GM12878 (cell line): ENCODE measurements around the gene IL4I1. TPM values are rescaled to one million over a fixed set of nuclear protein-coding genes. Genes with fewer than 3 reads are reported as not detected.
A peak's percentile ranks its signal among the peaks of the same experiment; 100 is the strongest.

ENCODE experiments used
- ATAC-seq: fragments of 200-7000 bp; cut with Tn5 transposase; 3 replicates; pipeline ENCODE4 v1.9.1; 2020; ENCODE audit warnings: mild to moderate bottlenecking, moderate library complexity
- BruUV-seq: library from RNA; stranded (reverse); fragments of 400-500 nt; replicated peaks from 2 replicates; lab custom pipeline; 2021; lab: Mats Ljungman, UMichigan
- CTCF ChIA-PET: fragments of 300-600 bp; sonication (Branson Sonifier 250); formaldehyde crosslinking; extraction: SDS; loops from one replicate; lab custom pipeline; 2021; ENCODE audit warnings: inconsistent platforms; lab: Yijun Ruan, JAX
- POLR2A ChIA-PET: fragments of 350-600 bp; formaldehyde crosslinking; extraction: SDS; loops from one replicate; lab custom pipeline; 2021; ENCODE audit warnings: inconsistent platforms; lab: Charles Lee
- RAD21 ChIA-PET: fragments of 300-600 bp; sonication (Branson Sonifier 250); formaldehyde crosslinking; loops from one replicate; lab custom pipeline; 2023; ENCODE audit warnings: antibody characterized with exemption; ENCODE audit not compliant: unreplicated experiment; lab: Charles Lee
- SMC1A ChIA-PET: fragments of 300-600 bp; sonication (Branson Sonifier 250); formaldehyde crosslinking; loops from one replicate; lab custom pipeline; 2023; ENCODE audit not compliant: unreplicated experiment, uncharacterized antibody; lab: Charles Lee
- DNase-seq: peaks from one replicate; pipeline ENCODE4 v3.0.0-alpha.2; 2011; ENCODE audit warnings: low read depth, low spot score
- FAIRE-seq: peaks from 3 replicates; lab custom pipeline; 2011; peaks lifted over from hg19 to GRCh38; lab: Jason Lieb, UNC
- H2AFZ ChIP-seq: 2 replicates; pipeline ENCODE4 v1.6.0; 2011; ENCODE audit warnings: low read depth, low read length, control low read depth; ENCODE audit not compliant: control insufficient read depth
- H3K27ac ChIP-seq: 2 replicates; pipeline ENCODE4 v1.5.1; 2011; ENCODE audit warnings: control low read depth; ENCODE audit not compliant: control insufficient read depth, insufficient read depth
- H3K27me3 ChIP-seq, 2 experiments: replicated peaks in 1 of 2; 2 replicates each; pipeline versions ENCODE4 v1.6.0 to v1.6.1; 2011; ENCODE audit warnings: low read length in 1 of 2; ENCODE audit not compliant: control insufficient read depth in 2 of 2, insufficient read depth in 2 of 2
- H3K36me3 ChIP-seq, 2 experiments: 2 replicates each; pipeline ENCODE4 v1.5.1; 2011; ENCODE audit warnings: low read length in 1 of 2; ENCODE audit not compliant: control insufficient read depth in 2 of 2, insufficient read depth in 2 of 2
- H3K4me1 ChIP-seq: 2 replicates; pipeline ENCODE4 v1.6.1; 2011; ENCODE audit warnings: mild to moderate bottlenecking, low read length, moderate library complexity, mixed read lengths; ENCODE audit not compliant: control insufficient read depth, insufficient read depth
- H3K4me2 ChIP-seq: 2 replicates; pipeline ENCODE4 v1.6.0; 2011; ENCODE audit warnings: control low read depth; ENCODE audit not compliant: control insufficient read depth, insufficient read depth
- H3K4me3 ChIP-seq: fragments of 200-600 bp; sonication (generic); 2 replicates; pipeline ENCODE4 v1.5.1; 2016
- H3K79me2 ChIP-seq: 2 replicates; pipeline ENCODE4 v1.6.0; 2011; ENCODE audit warnings: low read length; ENCODE audit not compliant: control insufficient read depth, insufficient read depth
- H3K9ac ChIP-seq: 2 replicates; pipeline ENCODE4 v1.8.0; 2011; ENCODE audit warnings: low read length, control low read depth, mixed read lengths; ENCODE audit not compliant: control insufficient read depth, insufficient read depth
- H3K9me3 ChIP-seq: replicated peaks from 3 replicates; pipeline ENCODE4 v1.5.1; 2011; ENCODE audit warnings: mild to moderate bottlenecking, low read length; ENCODE audit not compliant: control insufficient read depth, insufficient read depth
- H4K20me1 ChIP-seq: 2 replicates; pipeline ENCODE4 v1.6.0; 2011; ENCODE audit not compliant: control insufficient read depth, insufficient read depth
- CHD1 ChIP-seq: IDR thresholded peaks from 2 replicates; pipeline ENCODE4 v1.6.1; 2012; ENCODE audit warnings: low read depth, low read length, improper control_type of control experiment
- MEF2A ChIP-seq: IDR thresholded peaks from 2 replicates; pipeline ENCODE4 v1.6.1; 2011; ENCODE audit warnings: low read depth, mild to moderate bottlenecking, low read length, moderate library complexity; ENCODE audit not compliant: insufficient read depth
- POLR2A ChIP-seq: IDR thresholded peaks from 2 replicates; pipeline ENCODE4 v1.6.1; 2011; ENCODE audit warnings: low read depth, mild to moderate bottlenecking, low read length
- RAD21 ChIP-seq: IDR thresholded peaks from 2 replicates; pipeline ENCODE4 v1.6.1; 2011; ENCODE audit warnings: mild to moderate bottlenecking, low read depth, low read length, moderate library complexity; ENCODE audit not compliant: insufficient read depth
- ZNF217 ChIP-seq: fragments of 450-650 bp; IDR thresholded peaks from 2 replicates; pipeline ENCODE4 v1.6.1; 2017; ENCODE audit warnings: antibody characterized with exemption, mild to moderate bottlenecking
- WGBS: methylation state at CpG from one replicate; pipeline ENCODE4 v1.1.6; 2016; ENCODE audit warnings: low lambda C conversion rate; ENCODE audit not compliant: insufficient replicate concordance, insufficient coverage; ENCODE audit errors: missing lambda C conversion rate; 5-methylcytosine and 5-hydroxymethylcytosine counted together
- in situ Hi-C: fragments of 300-500 bp; cut with MboI; formaldehyde crosslinking; loops from 9 replicates; pipeline ENCODE4 v1.14.3; 2018; ENCODE audit warnings: mixed read lengths
- intact Hi-C: fragments of 100-400 bp; cut with micrococcal nuclease; formaldehyde crosslinking; loops from one replicate; pipeline ENCODE4 v1.14.2; 2022; ENCODE audit not compliant: unreplicated experiment
- polyA plus RNA-seq, 11 experiments: library from polyadenylated mRNA; depleted of rRNA in 4 of 11; unstranded in 6 of 11; stranded (reverse) in 5 of 11; fragments of >200 nt; fragmentation: Nextera tagmentation in 4 of 11; fragmentation: Illumina TruSeq in 1 of 11; extraction: Ambion mirVana in 4 of 11; extraction: Trizol in 1 of 11; gene quantifications; 1 replicate in 1 of 11; 2 replicates in 10 of 11; pipeline versions ENCODE4 v1.2.1 to v1.2.3, GENCODE V29; 2011 to 2016; ENCODE audit warnings: inconsistent platforms in 2 of 11, missing spikeins in 2 of 11, low read depth in 1 of 11
- total RNA-seq, 4 experiments: library from RNA; depleted of rRNA in 3 of 4; stranded (reverse); fragments of >200 nt in 3 of 4; fragmentation: Illumina TruSeq in 1 of 4; extraction: Trizol in 1 of 4; gene quantifications; 2 replicates each; pipeline versions ENCODE4 v1.2.1 to v1.2.3, GENCODE V29; 2013 to 2021
- TF ChIP-seq, protein P1 (sequence below): IDR thresholded peaks from 2 replicates; pipeline ENCODE4 v1.6.1; 2012; ENCODE audit warnings: improper control_type of control experiment, low read depth, low read length; ENCODE audit not compliant: insufficient replicate concordance
- TF ChIP-seq, protein P2 (sequence below): fragments of 450-650 bp; IDR thresholded peaks from 2 replicates; pipeline ENCODE4 v1.6.1; 2016; ENCODE audit warnings: mild to moderate bottlenecking

Gene IL4I1
- total and polyA plus RNA-seq, 10 of the 15 experiments (the other 5 are each of a cell fraction or from before 2014, with no cell fraction given) = 0.62 to 83.8 (median 42.8) TPM

DNA sequence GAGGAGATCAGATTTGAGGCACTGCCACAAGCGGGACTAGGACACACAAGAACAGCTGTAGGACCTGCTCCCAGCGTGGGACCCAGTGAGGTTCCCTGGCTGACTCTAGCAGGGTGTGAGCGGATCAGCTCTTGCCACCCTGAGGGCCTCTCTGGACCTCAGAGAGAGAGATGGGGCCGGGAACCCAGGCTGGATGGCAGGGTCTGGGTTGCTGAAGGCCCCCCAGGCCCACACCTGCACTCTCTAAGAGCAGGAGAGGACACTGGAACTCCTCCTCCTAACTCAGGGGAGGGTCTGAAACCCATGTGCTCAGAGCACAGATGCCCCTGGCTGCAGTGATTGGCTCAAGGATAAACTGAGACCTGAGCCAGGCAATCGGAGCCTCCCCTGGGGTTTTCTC lies 13.5 kb upstream of the IL4I1 start (continued):
- TF ChIP-seq, protein P1, sequence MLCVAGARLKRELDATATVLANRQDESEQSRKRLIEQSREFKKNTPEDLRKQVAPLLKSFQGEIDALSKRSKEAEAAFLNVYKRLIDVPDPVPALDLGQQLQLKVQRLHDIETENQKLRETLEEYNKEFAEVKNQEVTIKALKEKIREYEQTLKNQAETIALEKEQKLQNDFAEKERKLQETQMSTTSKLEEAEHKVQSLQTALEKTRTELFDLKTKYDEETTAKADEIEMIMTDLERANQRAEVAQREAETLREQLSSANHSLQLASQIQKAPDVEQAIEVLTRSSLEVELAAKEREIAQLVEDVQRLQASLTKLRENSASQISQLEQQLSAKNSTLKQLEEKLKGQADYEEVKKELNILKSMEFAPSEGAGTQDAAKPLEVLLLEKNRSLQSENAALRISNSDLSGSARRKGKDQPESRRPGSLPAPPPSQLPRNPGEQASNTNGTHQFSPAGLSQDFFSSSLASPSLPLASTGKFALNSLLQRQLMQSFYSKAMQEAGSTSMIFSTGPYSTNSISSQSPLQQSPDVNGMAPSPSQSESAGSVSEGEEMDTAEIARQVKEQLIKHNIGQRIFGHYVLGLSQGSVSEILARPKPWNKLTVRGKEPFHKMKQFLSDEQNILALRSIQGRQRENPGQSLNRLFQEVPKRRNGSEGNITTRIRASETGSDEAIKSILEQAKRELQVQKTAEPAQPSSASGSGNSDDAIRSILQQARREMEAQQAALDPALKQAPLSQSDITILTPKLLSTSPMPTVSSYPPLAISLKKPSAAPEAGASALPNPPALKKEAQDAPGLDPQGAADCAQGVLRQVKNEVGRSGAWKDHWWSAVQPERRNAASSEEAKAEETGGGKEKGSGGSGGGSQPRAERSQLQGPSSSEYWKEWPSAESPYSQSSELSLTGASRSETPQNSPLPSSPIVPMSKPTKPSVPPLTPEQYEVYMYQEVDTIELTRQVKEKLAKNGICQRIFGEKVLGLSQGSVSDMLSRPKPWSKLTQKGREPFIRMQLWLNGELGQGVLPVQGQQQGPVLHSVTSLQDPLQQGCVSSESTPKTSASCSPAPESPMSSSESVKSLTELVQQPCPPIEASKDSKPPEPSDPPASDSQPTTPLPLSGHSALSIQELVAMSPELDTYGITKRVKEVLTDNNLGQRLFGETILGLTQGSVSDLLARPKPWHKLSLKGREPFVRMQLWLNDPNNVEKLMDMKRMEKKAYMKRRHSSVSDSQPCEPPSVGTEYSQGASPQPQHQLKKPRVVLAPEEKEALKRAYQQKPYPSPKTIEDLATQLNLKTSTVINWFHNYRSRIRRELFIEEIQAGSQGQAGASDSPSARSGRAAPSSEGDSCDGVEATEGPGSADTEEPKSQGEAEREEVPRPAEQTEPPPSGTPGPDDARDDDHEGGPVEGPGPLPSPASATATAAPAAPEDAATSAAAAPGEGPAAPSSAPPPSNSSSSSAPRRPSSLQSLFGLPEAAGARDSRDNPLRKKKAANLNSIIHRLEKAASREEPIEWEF = no peak
- TF ChIP-seq CHD1 = no peak

DNA sequence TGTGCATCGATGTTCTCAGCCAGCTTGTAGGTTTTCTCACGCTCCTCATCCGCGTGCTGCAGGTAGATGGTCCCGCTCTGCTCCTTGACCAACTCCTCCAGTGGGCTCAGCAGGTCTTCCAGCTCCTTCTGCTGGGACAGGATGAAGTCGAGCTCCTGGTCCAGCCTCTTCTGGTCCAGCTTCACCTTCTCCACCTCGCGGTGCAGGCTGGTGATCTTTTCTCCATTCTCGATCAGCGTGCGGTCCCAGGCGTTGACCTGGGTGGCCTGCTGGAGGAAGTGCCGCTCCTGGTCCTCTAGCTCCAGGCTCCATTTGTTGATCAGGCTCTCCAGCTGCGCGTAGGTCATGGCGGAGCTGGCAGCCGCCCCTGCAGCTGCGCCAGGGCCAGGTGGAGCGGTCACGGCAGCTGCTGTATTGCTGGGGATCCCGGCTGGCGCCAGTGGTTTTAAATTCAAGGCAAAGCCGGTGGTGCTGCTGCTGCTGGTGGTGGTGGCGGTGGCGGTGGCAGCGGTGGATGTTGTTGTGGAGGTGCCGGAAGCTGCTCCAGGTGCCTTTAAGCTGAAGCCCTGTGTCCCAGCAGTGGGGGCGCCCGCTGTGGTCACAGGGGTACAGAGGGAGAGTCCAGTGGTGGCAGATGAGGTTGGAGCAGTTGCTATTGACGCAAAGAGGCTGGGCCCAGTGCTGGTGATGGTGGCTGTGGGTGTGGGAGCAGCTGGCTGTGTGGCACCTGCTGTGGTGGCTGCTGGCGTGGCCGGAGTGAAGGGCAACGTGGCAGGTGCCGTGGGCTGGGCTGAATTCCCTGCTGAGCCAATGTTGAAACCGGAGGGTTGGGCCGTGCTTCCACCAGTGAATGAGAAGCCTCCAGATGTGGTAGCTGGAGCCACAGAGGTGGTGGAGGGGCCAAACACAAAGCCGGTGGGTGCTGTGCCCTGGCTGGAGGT lies 12.1 kb upstream of the IL4I1 start:
- H2AFZ ChIP-seq = no peak overlapping the region
- peak overlapping the region; percentile 12 for H3K4me2 ChIP-seq
- ChIA-PET CTCF (interaction anchor here (1.1 to 9.0 kb wide), 3 partner anchors 13 to 19 kb away, joined by 3 to 71 read pairs (median 5); partner anchors contain the start of gene IL4I1), RAD21 (interaction anchor here (3.1 kb wide), 1 partner anchor 12 kb away, joined by 34 read pairs; the partner anchor contains the start of gene IL4I1)
- no peak for ATAC-seq
- peaks cover 53% of the 10 kb centered on the region for H3K79me2 ChIP-seq
- H4K20me1 ChIP-seq = peaks cover 3% of the 10 kb centered on the region; the same call in 1 of the 2 replicates
- peak overlapping the region; percentile 81 for H3K27ac ChIP-seq
- no TSS peak for BruUV-seq
- WGBS = 95% methylated on average over 37 of the region's 37 CpGs
- in situ Hi-C loops = no loop called here
- TF ChIP-seq MEF2A (no peak), POLR2A (peak; percentile 55), RAD21 (no peak), ZNF217 (no peak)
- TF ChIP-seq, protein P2, sequence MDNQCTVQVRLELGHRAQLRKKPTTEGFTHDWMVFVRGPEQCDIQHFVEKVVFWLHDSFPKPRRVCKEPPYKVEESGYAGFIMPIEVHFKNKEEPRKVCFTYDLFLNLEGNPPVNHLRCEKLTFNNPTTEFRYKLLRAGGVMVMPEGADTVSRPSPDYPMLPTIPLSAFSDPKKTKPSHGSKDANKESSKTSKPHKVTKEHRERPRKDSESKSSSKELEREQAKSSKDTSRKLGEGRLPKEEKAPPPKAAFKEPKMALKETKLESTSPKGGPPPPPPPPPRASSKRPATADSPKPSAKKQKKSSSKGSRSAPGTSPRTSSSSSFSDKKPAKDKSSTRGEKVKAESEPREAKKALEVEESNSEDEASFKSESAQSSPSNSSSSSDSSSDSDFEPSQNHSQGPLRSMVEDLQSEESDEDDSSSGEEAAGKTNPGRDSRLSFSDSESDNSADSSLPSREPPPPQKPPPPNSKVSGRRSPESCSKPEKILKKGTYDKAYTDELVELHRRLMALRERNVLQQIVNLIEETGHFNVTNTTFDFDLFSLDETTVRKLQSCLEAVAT = peak; percentile 65; the same call in 1 of the 2 replicates
- TF ChIP-seq, all 136 proteins: peak for 2
- ChIA-PET SMC1A (interaction anchor here (1.1 to 8.8 kb wide), 3 partner anchors 9 to 32 kb away, joined by 3 to 110 read pairs (median 6); partner anchors contain the start of genes AKT1S1, IL4I1 and TBC1D17), POLR2A (interaction anchor here (0.7 to 6.6 kb wide), 5 partner anchors 10 to 20 kb away, joined by 3 to 116 read pairs (median 19); partner anchors contain the start of genes ATF5 and IL4I1)
- Histone ChIP-seq H3K4me1 (peaks cover 78% of the 10 kb centered on the region), H3K27me3 (no peaks in the 10 kb centered on the region), H3K9me3 (no peaks in the 10 kb centered on the region; the same call in 2 of the 3 replicates), H3K9ac (no peak overlapping the region), H3K4me3 (no peak overlapping the region), H3K36me3 (peaks cover 24 to 29% of the 10 kb centered on the region in 2 experiments)
- intact Hi-C loops = no loop called here
- FAIRE-seq = no peak
- DNase-seq = no peak
